Measurements from ENCODE around the gene TTLL5.

DNA sequence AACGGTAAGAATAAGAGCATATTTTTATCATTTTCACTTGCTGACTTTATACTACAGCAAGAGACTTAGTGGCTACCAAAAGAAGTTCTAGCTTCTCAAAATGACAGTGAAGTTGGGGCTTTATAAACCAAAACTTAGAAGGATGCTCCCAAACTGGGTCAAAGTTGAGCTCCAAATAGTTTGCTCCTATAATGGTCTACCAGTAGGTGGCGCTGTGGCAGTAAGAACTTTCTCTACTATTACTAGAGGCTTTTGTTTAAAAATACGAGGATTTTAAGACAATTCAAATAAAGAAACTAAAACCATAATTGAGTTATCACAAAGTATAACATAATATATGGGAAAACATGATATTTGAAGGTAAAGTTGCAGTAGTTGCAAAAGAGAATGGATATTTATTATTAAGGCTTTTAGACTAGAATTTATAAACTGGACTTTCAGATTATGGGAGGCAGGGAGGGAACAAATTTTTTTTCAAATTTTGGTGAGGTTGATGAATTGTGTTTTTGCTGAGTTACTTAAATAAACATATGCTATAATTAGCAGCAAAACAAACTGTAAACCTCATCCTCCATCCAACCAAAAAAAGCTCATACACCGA, 245.7 kb downstream of the TTLL5 start:
- TF ChIP-seq, protein P1, sequence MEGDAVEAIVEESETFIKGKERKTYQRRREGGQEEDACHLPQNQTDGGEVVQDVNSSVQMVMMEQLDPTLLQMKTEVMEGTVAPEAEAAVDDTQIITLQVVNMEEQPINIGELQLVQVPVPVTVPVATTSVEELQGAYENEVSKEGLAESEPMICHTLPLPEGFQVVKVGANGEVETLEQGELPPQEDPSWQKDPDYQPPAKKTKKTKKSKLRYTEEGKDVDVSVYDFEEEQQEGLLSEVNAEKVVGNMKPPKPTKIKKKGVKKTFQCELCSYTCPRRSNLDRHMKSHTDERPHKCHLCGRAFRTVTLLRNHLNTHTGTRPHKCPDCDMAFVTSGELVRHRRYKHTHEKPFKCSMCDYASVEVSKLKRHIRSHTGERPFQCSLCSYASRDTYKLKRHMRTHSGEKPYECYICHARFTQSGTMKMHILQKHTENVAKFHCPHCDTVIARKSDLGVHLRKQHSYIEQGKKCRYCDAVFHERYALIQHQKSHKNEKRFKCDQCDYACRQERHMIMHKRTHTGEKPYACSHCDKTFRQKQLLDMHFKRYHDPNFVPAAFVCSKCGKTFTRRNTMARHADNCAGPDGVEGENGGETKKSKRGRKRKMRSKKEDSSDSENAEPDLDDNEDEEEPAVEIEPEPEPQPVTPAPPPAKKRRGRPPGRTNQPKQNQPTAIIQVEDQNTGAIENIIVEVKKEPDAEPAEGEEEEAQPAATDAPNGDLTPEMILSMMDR (conservative IDR thresholded peaks at IDR 0.05 in 1 of 2, IDR thresholded peaks at IDR 0.05 in 1 of 2; ENCODE audit: low read depth in 1 of 2, low read length in 2 of 2), result peak; percentile 67 to 83
- TF ChIP-seq EZH2 (IDR thresholded peaks at IDR 0.05; ENCODE audit: low read length, missing control alignments), result no peak
